ENCODE data around the gene ZNF212. TPM values are rescaled to one million over a fixed set of nuclear protein-coding genes. Genes with fewer than 3 reads are reported as not detected.

Gene ZNF212
- total RNA-seq, 4 donors from 2014 or later, result 4.8 to 8.8 (median 7.4) TPM

GRCh38 chr7:149217570-149217969 is 21.9 kb upstream of the ZNF212 start:
- Histone ChIP-seq H3K27me3 (no peaks in the 10 kb centered on the region), H3K9me3 (no peaks in the 10 kb centered on the region), H3K4me3 (no peak overlapping the region), H3K36me3 (peaks cover 65 to 100% (median 98%) of the 10 kb centered on the region in 4 donors), H3K27ac (replicated peaks in 1 of 4) (no peak overlapping the region), H3K4me1 (no peaks in the 10 kb centered on the region)
- no peak for TF ChIP-seq POLR2A (IDR thresholded peaks at IDR 0.05; ENCODE audit: low read depth)
- TF ChIP-seq EP300 (IDR thresholded peaks at IDR 0.05), result no peak
- no peak for TF ChIP-seq POLR2AphosphoS5 (IDR thresholded peaks at IDR 0.05)
- no peak for TF ChIP-seq CTCF (IDR thresholded peaks at IDR 0.05)
- 93% methylated on average over 6 of the region's 6 CpGs for WGBS
- intact Hi-C loops (cut with DNase I), result no loop called here
- no peak for DNase-seq (ENCODE audit: extremely low spot score)

DNA sequence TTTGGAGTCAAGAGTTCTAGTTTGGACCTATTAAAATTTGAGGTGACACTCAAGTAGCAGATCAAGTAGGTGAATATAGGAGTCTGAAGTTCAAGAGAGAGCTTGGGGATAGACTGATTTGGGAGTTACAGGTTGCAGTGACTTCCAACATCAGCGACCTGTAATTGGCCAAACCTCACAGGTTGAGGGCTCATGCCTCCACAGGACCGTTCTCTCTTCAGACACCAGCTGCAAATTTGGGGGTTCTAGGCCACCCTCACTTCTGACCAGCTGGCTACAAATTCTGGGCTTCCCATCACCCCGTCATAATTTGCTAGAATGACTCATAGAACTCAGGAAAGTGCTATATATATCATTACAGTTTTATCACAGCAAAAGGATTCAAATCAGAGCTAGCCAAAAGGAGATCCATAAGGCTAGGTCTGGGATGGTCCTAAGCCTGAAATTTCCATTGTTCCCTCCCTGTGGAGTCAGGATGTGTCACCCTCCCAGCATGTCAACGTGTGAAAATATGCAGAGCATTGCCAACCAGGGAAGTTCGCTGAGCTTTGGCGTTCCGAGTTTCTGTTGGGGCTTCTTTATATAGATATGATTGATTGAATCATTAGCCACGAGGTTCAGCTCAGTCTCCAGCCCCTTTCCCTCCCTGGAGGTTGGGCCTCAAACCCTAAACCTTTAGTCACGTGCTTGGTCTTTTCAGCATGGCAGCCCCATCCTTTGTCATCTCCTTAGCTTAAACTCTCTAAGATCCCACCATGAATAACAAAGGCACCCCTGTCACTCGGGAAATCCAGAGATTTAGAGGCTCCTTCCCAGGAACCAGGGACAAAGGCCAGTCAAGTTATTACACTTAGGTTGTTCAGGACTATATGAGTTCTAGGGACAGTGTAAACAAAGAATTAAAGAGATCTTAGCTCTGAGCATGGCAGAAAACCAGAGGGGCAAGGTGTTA is 20.7 kb upstream of the ZNF212 start:
- no peak for DNase-seq (ENCODE audit: extremely low spot score)
- WGBS, result 85% methylated on average over 10 of the region's 10 CpGs
- TF ChIP-seq EP300 (IDR thresholded peaks at IDR 0.05) (no peak), CTCF (IDR thresholded peaks at IDR 0.05) (no peak), POLR2A (IDR thresholded peaks at IDR 0.05; ENCODE audit: low read depth) (no peak), POLR2AphosphoS5 (IDR thresholded peaks at IDR 0.05) (no peak)
- Histone ChIP-seq H3K4me1 (no peaks in the 10 kb centered on the region), H3K36me3 (peaks cover 63 to 100% (median 97%) of the 10 kb centered on the region in 4 donors), H3K27me3 (no peaks in the 10 kb centered on the region), H3K4me3 (no peak overlapping the region), H3K9me3 (no peaks in the 10 kb centered on the region), H3K27ac (replicated peaks in 1 of 4) (no peak overlapping the region)
- intact Hi-C loops (cut with DNase I), result no loop called here

- Histone ChIP-seq H3K27me3 (no peaks in the 10 kb centered on the region), H3K4me3 (no peak overlapping the region), H3K36me3 (peaks cover 60 to 100% (median 95%) of the 10 kb centered on the region in 4 donors), H3K4me1 (no peaks in the 10 kb centered on the region), H3K9me3 (no peaks in the 10 kb centered on the region), H3K27ac (replicated peaks in 1 of 4) (no peak overlapping the region)
- intact Hi-C loops (cut with DNase I), result no loop called here
- WGBS, result 74% methylated on average over 6 of the region's 6 CpGs
- DNase-seq (ENCODE audit: extremely low spot score), result no peak
- no peak for TF ChIP-seq CTCF (IDR thresholded peaks at IDR 0.05)
- no peak for TF ChIP-seq EP300 (IDR thresholded peaks at IDR 0.05)
- TF ChIP-seq POLR2A (IDR thresholded peaks at IDR 0.05; ENCODE audit: low read depth), result no peak
- no peak for TF ChIP-seq POLR2AphosphoS5 (IDR thresholded peaks at IDR 0.05)
Measured at GRCh38 chr7:149220534-149220933, 18.9 kb upstream of the ZNF212 start.

GRCh38 chr7:149223176-149223575 is 16.3 kb upstream of the ZNF212 start:
- no peaks in the 10 kb centered on the region for H3K27me3 ChIP-seq
- TF ChIP-seq EP300 (IDR thresholded peaks at IDR 0.05) (no peak), CTCF (IDR thresholded peaks at IDR 0.05) (no peak), POLR2AphosphoS5 (IDR thresholded peaks at IDR 0.05) (no peak), POLR2A (IDR thresholded peaks at IDR 0.05; ENCODE audit: low read depth) (no peak)
- no peaks in the 10 kb centered on the region for H3K9me3 ChIP-seq
- intact Hi-C loops (cut with DNase I), result no loop called here
- peaks cover 47 to 80% (median 76%) of the 10 kb centered on the region in 4 donors for H3K36me3 ChIP-seq
- no peak for DNase-seq (ENCODE audit: extremely low spot score)
- no peak overlapping the region for H3K4me3 ChIP-seq
- 94% methylated on average over 8 of the region's 8 CpGs for WGBS
- no peak overlapping the region for H3K27ac ChIP-seq (replicated peaks in 1 of 4)
- no peaks in the 10 kb centered on the region for H3K4me1 ChIP-seq
